T-helper 22 cell (primary cell): ENCODE data around the gene EIF2S1.
"Not testable (repeated sequence)": the region's sequence is repeated elsewhere in the genome, so short reads cannot be mapped to it uniquely, and the experiment has no call there.

Source experiments
- DNase-seq: peaks from one replicate; pipeline ENCODE4 v3.0.0-alpha.2; 2020; ENCODE audit warnings: low read depth

The EIF2S1 gene

DNA sequence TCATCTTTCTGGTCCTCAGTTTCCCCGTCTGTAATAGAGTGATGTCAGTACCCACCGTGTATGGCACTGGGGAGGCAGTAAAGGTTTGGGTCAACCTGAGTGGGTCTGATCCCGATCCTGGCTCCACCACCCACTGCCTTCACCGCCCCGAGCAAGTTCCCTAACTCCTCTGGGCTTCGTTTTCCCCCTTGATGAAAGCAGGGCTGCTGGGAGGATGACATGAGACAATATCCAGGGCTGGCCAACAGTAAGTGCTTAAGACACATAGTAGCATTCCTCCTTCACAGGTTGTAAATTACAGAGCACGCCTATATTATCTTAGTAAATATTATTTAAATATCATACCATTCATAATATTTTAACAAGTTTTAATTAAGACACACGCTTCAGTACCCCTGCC, 51.2 kb downstream of the EIF2S1 start:
- DNase-seq: no peak

DNA sequence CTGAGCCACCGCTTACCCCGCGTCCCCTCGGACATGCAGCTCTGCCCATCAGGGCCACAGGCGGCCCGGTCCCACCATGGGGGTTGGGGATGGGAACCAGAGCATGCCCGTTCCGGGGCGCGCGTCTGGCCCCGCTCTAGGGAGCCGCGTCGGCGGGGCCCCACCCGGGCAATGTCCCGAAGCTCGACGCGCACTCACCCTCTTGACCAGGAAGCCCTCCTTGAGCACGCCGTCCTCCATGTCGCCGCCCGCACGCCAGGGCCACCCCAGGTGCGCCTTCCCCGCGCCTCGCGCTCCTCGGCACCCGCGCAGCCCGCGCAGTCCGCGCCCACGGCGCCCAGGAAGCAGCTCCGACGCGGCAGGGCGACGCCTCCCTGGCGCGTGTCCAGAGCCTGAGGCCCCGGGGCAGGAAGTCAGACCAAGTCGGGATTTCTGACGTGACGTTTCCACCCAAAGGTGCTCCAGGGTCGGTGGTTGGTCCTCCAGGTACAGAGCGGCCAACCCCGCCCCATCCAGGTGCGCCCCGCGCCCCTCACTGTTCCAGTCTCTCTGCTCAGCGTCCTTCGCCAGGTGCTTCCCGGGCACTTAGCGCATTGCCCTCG, 51.8 kb downstream of the EIF2S1 start, which contains the start of gene PLEK2:
Gene PLEK2, minus strand, starts transcription at position 346 of the 602 bp plus-strand sequence. Its CDS starts 106 bp downstream, at position 240.
- peak; percentile 14 for DNase-seq

DNA sequence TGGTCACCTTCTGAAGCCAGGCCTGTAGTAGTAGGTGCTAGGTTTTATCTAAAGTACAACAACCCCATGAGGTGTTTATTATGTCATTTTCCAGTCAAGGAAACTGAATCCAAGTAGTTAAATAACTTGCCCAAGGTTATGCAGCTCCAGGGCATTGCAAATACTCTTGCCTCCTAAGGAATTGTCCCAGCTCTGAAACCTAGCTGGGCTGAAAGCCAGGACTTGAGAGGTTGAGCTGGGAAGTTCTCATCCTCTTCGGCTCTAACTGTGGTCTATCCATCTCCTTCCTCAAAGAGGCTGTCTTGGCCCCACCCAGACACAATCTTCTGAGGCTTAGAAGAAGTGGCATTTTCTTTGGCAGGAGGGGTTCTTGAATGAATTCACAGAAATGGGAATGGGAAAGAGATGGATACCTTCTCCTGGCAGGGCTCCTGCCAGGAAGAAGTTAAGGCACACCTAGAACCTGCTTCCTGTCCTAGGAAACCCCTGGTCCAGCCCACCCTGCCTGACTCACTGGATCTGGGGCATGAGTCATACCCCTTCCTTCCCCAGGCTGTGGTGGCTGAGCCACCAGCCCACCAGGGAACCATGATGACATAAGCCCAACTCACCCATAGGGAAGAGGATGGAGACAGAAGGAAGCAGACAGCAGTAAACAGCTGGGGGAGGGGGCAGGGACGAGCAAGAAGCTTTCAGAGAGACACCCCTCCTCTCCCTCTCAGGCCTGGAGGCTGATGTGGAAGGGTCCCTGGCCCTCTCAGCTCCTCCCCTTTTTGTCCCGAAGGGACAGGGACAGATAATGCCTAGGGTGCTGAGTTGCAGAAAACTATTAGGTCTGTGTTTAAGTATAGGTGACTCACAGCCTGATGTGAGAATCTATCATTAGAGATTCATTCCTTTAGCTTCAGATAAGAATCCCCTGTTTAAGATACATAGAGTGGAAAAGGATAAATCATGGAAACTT, 54.0 kb downstream of the EIF2S1 start:
- no peak for DNase-seq

GRCh38 chr14:67415610-67416009, 55.5 kb downstream of the EIF2S1 start:
- not testable (repeated sequence) for DNase-seq

DNA sequence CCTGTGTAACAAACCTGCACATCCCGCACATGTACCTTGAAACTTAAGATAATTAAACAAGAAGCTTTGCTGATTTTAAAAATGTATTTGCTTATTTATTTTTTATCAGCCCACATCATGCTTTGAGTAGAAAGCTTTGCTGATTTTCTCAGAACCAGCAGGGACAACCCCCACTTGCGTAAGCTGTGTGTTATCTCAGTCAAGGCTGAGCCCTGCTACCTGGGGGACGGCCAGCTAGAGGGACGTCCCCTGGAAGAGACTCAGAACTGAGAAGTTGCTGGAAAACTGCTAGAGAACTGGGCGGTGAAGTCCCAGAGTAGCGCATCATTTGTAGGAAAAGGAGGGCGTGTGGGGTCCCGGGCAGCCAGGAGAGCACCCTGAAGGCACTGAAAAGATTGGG, 56.0 kb downstream of the EIF2S1 start:
- no peak for DNase-seq

DNA sequence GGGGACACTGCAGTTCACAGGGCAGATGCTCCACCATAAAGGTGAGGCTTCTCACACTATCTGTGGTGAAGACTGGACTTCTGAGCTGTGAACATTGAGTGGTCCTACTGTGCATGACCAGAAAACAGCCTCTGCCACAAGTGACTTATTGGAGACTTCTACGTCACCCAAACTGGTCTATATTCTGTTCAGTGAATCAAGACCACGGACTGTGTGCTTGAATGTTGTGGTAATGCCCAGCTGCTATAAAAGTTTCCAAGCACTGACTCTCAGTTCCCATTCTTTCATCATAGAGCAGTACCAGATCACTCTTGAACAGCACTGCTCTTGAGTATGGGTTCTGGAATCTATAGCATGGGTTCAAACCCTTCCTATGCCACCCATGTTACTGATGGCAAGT, 56.7 kb downstream of the EIF2S1 start:
- DNase-seq: no peak

DNA sequence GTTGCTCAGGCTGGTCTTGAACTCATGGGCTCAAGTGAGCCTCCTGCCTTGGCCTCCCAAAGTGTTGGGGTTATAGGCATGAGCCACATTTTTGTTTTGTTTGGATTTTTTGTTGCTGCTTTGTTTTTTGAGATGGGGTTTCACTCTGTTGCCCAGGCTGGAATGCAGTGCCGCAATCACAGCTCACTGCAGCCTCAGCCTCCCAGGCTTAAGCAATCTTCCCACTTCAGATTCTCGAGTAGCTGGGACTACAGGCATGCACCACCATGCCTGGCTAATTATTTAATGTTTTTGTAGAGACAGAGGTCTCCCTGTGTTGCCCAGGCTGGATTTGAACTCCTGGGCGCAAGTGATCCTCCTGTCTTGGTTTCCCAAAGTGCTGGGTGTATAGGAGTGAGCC, 57.5 kb downstream of the EIF2S1 start:
- no peak for DNase-seq

DNA sequence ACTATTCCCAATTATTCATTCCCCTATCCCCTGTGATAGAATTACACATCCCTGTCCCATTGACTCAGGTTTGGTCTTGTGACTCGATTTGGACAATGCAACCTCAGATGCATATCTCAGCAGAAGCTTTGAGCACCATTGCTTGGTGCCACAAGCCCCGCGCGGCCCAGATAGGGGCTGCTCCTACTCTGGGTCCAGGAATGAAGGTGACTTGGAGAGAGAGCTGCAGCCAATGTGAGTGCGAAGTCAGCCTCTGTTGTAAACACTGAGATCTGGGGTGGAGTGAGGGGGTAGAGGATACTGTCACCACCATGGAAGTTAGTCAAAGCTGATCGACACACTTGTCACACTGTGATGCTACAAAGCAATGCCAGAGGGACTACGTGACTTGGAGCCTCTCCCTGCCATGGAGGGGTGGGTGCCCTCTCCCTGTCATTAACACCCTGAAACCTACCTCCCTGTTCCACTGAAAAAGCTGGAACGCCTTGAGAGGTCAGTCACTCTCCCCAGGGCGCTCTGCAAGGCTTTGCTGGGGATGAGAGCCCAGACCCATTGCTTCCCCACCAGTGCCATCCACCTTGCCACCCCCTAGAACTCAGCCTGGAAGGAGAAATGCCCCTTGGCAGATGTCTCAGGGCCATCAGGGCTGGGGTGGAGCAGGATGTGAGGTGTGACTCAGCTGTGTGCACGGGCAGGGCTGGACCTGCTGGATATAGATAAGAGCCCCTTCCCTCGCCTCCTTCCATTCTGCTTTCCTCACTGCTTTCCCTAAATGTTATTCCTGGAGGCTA, 58.5 kb downstream of the EIF2S1 start:
- DNase-seq: no peak

GRCh38 chr14:67420102-67420739, 60.1 kb downstream of the EIF2S1 start:
- no peak for DNase-seq

GRCh38 chr14:67421356-67422224, 61.5 kb downstream of the EIF2S1 start:
- DNase-seq: no peak

DNA sequence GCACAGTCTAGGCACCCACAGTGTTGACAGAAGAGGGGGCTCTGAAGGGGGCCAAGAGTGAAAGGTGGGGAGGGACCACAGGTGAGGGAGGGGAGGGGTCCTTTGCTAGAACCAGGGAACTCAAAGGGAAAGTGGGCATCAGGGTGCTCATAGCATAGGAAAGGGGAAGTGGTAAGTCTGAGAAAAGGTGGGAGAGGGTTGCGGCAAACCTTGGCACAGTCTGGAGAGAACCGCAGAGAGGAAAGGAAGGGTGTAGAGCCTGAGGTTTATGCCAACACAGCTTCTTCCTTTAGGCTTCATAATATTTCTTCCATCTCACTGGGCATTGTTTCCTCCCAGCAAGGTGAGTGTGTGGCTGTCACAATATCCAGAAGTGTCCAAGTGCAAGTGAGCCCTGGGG, 63.3 kb downstream of the EIF2S1 start:
- no peak for DNase-seq

GRCh38 chr14:67424539-67424938, 64.4 kb downstream of the EIF2S1 start:
- DNase-seq: no peak

DNA sequence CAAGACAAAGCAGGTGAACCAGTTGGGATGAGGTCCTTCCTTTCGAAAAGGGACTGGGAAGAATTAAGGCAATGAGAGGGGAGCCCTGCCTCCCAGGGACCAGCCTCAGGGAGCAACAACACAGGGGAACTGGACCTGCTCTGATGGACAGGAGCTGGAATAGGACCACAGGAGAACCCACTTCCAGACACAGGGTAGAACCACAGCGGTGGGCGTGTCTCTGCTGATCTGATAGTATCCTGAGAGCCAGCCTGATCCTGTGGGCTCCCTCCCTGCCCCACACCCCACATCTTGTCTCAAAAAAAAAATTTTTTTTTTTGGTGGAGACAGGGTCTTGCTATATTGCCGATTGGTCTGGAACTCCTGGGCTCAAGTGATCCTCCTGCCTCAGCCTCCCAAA, 65.5 kb downstream of the EIF2S1 start:
- DNase-seq: no peak

DNA sequence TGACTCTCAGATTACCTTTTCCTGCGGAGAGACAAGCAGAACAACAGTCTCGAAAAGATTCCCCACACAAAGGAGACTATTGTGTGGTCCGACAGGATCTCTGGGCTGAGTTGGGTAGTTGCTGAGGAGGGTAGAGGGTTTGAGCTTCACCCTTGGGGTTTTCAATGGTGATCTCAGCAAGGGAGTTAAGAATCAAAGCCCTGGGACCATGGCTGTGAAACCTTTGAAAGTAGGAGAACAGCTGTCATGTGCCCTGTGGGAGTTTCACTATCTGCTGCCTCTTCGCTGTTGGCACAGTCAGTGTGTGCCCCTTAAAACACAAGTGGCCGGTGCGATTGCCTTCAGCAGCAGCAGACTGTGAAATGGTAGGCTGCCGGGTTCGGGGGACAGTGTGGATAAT, 66.0 kb downstream of the EIF2S1 start:
- DNase-seq: no peak

DNA sequence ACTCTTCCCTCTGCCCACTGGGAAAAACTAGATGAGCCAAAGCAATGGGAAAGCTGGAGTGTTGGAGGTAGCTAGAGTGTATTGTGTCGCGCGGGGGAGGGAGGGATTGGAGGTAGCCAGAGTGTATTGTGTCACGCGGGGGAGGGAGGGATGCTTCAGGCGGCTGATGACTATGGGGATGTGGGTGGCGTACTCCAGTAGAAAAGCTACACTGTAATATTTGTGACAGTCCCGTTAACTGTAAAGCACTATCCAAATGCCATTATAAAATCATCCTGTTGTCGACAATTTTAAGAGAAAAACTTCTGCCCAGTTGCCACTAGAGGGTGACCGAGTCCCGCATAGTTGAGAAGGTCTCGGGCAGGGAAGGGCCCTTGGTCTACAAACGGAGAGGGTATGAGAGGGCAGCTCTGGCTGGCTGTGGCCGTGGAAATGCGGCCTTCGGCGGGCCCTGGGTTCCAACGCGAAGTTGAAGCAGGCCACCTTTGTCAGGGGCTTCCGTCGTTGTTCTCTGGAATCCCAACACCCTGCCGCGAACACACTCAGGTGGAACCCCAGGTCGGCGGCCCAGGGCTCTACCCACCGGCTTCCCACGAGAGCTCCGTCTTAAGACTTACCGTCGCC, 67.0 kb downstream of the EIF2S1 start:
- peak; percentile 35 for DNase-seq

GRCh38 chr14:67428501-67429031, 68.4 kb downstream of the EIF2S1 start:
- DNase-seq: no peak

DNA sequence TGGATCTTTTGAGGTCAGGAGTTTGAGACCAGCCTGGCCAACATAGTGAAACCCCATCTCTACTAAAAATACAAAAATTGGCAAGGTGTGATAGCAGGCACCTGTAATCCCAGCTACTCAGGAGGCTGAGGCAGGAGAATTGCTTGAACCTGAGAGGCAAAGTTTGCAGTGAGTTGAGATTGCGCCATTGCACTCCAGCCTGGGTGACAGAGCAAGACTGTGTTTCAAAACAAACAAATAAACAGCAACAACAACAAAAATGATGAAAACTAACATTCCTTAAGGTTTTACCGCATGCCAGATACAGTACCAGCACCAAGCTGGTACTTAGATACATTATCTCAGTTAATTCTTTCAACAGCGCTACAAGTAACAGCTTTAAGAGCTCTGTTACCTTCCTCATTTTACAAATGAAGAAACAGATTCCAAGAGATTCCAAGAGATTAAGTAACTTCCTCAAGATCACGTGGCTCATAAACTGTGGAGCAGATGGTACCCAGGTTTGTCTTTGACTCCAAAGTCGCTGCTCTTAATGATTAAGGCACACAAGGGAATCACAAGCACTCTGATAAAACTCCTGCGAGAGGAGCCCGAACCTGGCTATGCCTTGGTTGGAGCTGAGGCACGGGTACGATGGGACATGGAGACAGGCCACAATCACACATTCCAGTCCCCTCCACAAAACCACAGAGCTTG, 69.5 kb downstream of the EIF2S1 start:
- DNase-seq: no peak

GRCh38 chr14:67432050-67432564, 72.0 kb downstream of the EIF2S1 start:
- no peak for DNase-seq

- DNase-seq: no peak
These were observed 75.5 kb downstream of the EIF2S1 start for GRCh38 chr14:67435603-67436002.
